Ascending aorta (tissue), 2 donors: Measurements from ENCODE around the gene TRABD2B. TPM values are rescaled to one million over a fixed set of nuclear protein-coding genes. Genes with fewer than 3 reads are reported as not detected.

Experiments used
- DNase-seq, 2 donors: peaks; one replicate each; pipeline ENCODE4 v3.0.0-alpha.2; 2019; ENCODE audit warnings: low spot score in 2 of 2
- H3K27ac ChIP-seq, 2 donors: fragments of 200-600 bp; sonication (generic); one replicate each; pipeline ENCODE4 v1.5.1; 2016 to 2017; ENCODE audit warnings: mild to moderate bottlenecking in 1 of 2
- H3K27me3 ChIP-seq: fragments of 200-600 bp; sonication (generic); one replicate; pipeline ENCODE4 v1.5.1; 2017
- H3K36me3 ChIP-seq, 2 donors: fragments of 200-600 bp; sonication (generic); one replicate each; pipeline ENCODE4 v1.5.1; 2016
- H3K4me1 ChIP-seq, 2 donors: fragments of 200-600 bp; sonication (generic); one replicate each; pipeline ENCODE4 v1.5.1; 2016 to 2017; ENCODE audit warnings: mild to moderate bottlenecking in 1 of 2
- H3K4me3 ChIP-seq, 2 donors: fragments of 200-600 bp; sonication (generic); one replicate each; pipeline ENCODE4 v1.5.1; 2016 to 2017; ENCODE audit warnings: mild to moderate bottlenecking in 1 of 2
- H3K9me3 ChIP-seq, 2 donors: fragments of 200-600 bp; sonication (generic); one replicate each; pipeline ENCODE4 v1.5.1; 2016
- CTCF ChIP-seq, 3 experiments: fragments of 200-600 bp in 2 of 3; fragments of 450-650 bp in 1 of 3; sonication (generic) in 2 of 3; IDR thresholded peaks; one replicate each; pipeline ENCODE4 v1.5.1; 2016 to 2019; ENCODE audit warnings: antibody characterized with exemption in 3 of 3, mild to moderate bottlenecking in 1 of 3, moderate library complexity in 1 of 3
- intact Hi-C: fragments of 100-400 bp; cut with DNase I; formaldehyde crosslinking; loops from one replicate; pipeline ENCODE4 v1.15.1; 2023
- total RNA-seq: library from RNA; depleted of rRNA; stranded (reverse); fragments of >200 nt; gene quantifications from one replicate; pipeline ENCODE4 v1.1.0, GENCODE V29; 2016

The TRABD2B gene
- total RNA-seq, 1 donor from 2014 or later: 7.9 TPM

- H3K4me1 ChIP-seq: peaks cover 3 to 7% of the 10 kb centered on the region in 2 donors
- no peak for DNase-seq
- no peak overlapping the region for H3K27ac ChIP-seq
- H3K9me3 ChIP-seq: no peaks in the 10 kb centered on the region
- no peaks in the 10 kb centered on the region for H3K27me3 ChIP-seq
- H3K4me3 ChIP-seq: no peak overlapping the region
- TF ChIP-seq CTCF (IDR thresholded peaks at IDR 0.05): no peak
- intact Hi-C loops: no loop called here
- H3K36me3 ChIP-seq: no peaks in the 10 kb centered on the region
Measured at GRCh38 chr1:47766832-47767740, 230.1 kb downstream of the TRABD2B start.

GRCh38 chr1:47765742-47766485 lies 231.3 kb downstream of the TRABD2B start:
- no peak overlapping the region for H3K27ac ChIP-seq
- no peak for DNase-seq
- intact Hi-C loops: no loop called here
- no peaks in the 10 kb centered on the region for H3K9me3 ChIP-seq
- no peaks in the 10 kb centered on the region for H3K36me3 ChIP-seq
- no peaks in the 10 kb centered on the region for H3K27me3 ChIP-seq
- H3K4me1 ChIP-seq: peaks cover 3 to 11% of the 10 kb centered on the region in 2 donors
- H3K4me3 ChIP-seq: no peak overlapping the region
- no peak for TF ChIP-seq CTCF (IDR thresholded peaks at IDR 0.05)

- Histone ChIP-seq H3K27ac (no peak overlapping the region), H3K4me1 (peaks cover 3 to 14% of the 10 kb centered on the region in 2 donors), H3K36me3 (no peaks in the 10 kb centered on the region), H3K27me3 (no peaks in the 10 kb centered on the region), H3K4me3 (no peak overlapping the region), H3K9me3 (no peaks in the 10 kb centered on the region)
- no peak for DNase-seq
- intact Hi-C loops: no loop called here
- no peak for TF ChIP-seq CTCF (IDR thresholded peaks at IDR 0.05)
Measured at GRCh38 chr1:47765236-47765635, 231.9 kb downstream of the TRABD2B start.

GRCh38 chr1:47764461-47765046 lies 232.6 kb downstream of the TRABD2B start:
- H3K27ac ChIP-seq: peak overlapping the region; percentile 63 to 71

More at GRCh38 chr1:47764461-47765046, 232.6 kb downstream of the TRABD2B start:
- TF ChIP-seq CTCF (IDR thresholded peaks at IDR 0.05): no peak
- Histone ChIP-seq H3K27me3 (no peaks in the 10 kb centered on the region), H3K4me1 (peaks cover 3 to 21% of the 10 kb centered on the region in 2 donors), H3K9me3 (no peaks in the 10 kb centered on the region), H3K36me3 (no peaks in the 10 kb centered on the region), H3K4me3 (no peak overlapping the region)
- intact Hi-C loops: no loop called here
- no peak for DNase-seq
